Measurements from ENCODE around the gene BTN3A1.

Gene BTN3A1

DNA sequence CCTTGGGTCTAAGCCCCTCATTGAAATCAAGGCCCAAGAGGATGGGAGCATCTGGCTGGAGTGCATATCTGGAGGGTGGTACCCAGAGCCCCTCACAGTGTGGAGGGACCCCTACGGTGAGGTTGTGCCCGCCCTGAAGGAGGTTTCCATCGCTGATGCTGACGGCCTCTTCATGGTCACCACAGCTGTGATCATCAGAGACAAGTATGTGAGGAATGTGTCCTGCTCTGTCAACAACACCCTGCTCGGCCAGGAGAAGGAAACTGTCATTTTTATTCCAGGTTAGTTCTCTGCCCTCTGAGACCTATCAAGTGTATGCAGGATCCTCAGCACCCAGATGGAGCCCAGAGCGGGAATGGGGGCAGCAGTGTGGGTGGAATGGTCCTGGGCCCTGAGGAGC, 14.1 kb upstream of the BTN3A1 start:
- Histone ChIP-seq H3K4me3 (ENCODE audit: low read depth, low read length) (no peak overlapping the region), H3K36me3 (ENCODE audit: control insufficient read depth in 2 of 2, insufficient read depth in 1 of 2, low read length in 2 of 2) (peaks cover 19 to 79% of the 10 kb centered on the region in 2 experiments), H3K27ac (ENCODE audit: extremely low read depth, low read depth, low read length) (no peak overlapping the region), H3K9me3 (ENCODE audit: control insufficient read depth, insufficient read depth, low read depth, low read length) (no peaks in the 10 kb centered on the region), H3K4me1 (ENCODE audit: control insufficient read depth, insufficient read depth, low read length) (no peaks in the 10 kb centered on the region)
- TF ChIP-seq, protein P1, sequence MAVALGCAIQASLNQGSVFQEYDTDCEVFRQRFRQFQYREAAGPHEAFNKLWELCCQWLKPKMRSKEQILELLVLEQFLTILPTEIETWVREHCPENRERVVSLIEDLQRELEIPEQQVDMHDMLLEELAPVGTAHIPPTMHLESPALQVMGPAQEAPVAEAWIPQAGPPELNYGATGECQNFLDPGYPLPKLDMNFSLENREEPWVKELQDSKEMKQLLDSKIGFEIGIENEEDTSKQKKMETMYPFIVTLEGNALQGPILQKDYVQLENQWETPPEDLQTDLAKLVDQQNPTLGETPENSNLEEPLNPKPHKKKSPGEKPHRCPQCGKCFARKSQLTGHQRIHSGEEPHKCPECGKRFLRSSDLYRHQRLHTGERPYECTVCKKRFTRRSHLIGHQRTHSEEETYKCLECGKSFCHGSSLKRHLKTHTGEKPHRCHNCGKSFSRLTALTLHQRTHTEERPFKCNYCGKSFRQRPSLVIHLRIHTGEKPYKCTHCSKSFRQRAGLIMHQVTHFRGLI (tag by site-specific recombination; IDR thresholded peaks at IDR 0.05) = no peak
- TF ChIP-seq, protein P2, sequence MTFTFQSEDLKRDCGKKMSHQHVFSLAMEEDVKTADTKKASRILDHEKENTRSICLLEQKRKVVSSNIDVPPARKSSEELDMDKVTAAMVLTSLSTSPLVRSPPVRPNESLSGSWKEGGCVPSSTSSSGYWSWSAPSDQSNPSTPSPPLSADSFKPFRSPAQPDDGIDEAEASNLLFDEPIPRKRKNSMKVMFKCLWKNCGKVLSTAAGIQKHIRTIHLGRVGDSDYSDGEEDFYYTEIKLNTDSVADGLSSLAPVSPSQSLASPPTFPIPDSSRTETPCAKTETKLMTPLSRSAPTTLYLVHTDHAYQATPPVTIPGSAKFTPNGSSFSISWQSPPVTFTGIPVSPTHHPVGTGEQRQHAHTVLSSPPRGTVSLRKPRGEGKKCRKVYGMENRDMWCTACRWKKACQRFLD (tag by site-specific recombination; IDR thresholded peaks at IDR 0.05) = no peak
- TF ChIP-seq GLIS2 (tag by site-specific recombination; IDR thresholded peaks at IDR 0.05) = no peak
- no peak for TF ChIP-seq ZNF239 (tag by site-specific recombination; IDR thresholded peaks at IDR 0.05)
- no peak for TF ChIP-seq ZNF621 (tag by site-specific recombination; IDR thresholded peaks at IDR 0.05)
- no peak for TF ChIP-seq ZSCAN30 (tag by site-specific recombination; IDR thresholded peaks at IDR 0.05)
- no peak for TF ChIP-seq ZXDB (tag by site-specific recombination; IDR thresholded peaks at IDR 0.05)
- TF ChIP-seq, protein P3, sequence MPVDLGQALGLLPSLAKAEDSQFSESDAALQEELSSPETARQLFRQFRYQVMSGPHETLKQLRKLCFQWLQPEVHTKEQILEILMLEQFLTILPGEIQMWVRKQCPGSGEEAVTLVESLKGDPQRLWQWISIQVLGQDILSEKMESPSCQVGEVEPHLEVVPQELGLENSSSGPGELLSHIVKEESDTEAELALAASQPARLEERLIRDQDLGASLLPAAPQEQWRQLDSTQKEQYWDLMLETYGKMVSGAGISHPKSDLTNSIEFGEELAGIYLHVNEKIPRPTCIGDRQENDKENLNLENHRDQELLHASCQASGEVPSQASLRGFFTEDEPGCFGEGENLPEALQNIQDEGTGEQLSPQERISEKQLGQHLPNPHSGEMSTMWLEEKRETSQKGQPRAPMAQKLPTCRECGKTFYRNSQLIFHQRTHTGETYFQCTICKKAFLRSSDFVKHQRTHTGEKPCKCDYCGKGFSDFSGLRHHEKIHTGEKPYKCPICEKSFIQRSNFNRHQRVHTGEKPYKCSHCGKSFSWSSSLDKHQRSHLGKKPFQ (tag by site-specific recombination; IDR thresholded peaks at IDR 0.05) = no peak
- no peak for TF ChIP-seq ZNF529 (tag by site-specific recombination; IDR thresholded peaks at IDR 0.05; ENCODE audit: insufficient replicate concordance)
- no peak for TF ChIP-seq ZNF48 (tag by site-specific recombination; IDR thresholded peaks at IDR 0.05)
- TF ChIP-seq ZFP37 (tag by site-specific recombination; IDR thresholded peaks at IDR 0.05) = no peak
- TF ChIP-seq, protein P4, sequence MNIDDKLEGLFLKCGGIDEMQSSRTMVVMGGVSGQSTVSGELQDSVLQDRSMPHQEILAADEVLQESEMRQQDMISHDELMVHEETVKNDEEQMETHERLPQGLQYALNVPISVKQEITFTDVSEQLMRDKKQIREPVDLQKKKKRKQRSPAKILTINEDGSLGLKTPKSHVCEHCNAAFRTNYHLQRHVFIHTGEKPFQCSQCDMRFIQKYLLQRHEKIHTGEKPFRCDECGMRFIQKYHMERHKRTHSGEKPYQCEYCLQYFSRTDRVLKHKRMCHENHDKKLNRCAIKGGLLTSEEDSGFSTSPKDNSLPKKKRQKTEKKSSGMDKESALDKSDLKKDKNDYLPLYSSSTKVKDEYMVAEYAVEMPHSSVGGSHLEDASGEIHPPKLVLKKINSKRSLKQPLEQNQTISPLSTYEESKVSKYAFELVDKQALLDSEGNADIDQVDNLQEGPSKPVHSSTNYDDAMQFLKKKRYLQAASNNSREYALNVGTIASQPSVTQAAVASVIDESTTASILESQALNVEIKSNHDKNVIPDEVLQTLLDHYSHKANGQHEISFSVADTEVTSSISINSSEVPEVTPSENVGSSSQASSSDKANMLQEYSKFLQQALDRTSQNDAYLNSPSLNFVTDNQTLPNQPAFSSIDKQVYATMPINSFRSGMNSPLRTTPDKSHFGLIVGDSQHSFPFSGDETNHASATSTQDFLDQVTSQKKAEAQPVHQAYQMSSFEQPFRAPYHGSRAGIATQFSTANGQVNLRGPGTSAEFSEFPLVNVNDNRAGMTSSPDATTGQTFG (tag by site-specific recombination; IDR thresholded peaks at IDR 0.05; ENCODE audit: borderline replicate concordance) = no peak
- no peak for TF ChIP-seq TRIM28 (IDR thresholded peaks at IDR 0.05; ENCODE audit: borderline replicate concordance, low read length)
- TF ChIP-seq, protein P5, sequence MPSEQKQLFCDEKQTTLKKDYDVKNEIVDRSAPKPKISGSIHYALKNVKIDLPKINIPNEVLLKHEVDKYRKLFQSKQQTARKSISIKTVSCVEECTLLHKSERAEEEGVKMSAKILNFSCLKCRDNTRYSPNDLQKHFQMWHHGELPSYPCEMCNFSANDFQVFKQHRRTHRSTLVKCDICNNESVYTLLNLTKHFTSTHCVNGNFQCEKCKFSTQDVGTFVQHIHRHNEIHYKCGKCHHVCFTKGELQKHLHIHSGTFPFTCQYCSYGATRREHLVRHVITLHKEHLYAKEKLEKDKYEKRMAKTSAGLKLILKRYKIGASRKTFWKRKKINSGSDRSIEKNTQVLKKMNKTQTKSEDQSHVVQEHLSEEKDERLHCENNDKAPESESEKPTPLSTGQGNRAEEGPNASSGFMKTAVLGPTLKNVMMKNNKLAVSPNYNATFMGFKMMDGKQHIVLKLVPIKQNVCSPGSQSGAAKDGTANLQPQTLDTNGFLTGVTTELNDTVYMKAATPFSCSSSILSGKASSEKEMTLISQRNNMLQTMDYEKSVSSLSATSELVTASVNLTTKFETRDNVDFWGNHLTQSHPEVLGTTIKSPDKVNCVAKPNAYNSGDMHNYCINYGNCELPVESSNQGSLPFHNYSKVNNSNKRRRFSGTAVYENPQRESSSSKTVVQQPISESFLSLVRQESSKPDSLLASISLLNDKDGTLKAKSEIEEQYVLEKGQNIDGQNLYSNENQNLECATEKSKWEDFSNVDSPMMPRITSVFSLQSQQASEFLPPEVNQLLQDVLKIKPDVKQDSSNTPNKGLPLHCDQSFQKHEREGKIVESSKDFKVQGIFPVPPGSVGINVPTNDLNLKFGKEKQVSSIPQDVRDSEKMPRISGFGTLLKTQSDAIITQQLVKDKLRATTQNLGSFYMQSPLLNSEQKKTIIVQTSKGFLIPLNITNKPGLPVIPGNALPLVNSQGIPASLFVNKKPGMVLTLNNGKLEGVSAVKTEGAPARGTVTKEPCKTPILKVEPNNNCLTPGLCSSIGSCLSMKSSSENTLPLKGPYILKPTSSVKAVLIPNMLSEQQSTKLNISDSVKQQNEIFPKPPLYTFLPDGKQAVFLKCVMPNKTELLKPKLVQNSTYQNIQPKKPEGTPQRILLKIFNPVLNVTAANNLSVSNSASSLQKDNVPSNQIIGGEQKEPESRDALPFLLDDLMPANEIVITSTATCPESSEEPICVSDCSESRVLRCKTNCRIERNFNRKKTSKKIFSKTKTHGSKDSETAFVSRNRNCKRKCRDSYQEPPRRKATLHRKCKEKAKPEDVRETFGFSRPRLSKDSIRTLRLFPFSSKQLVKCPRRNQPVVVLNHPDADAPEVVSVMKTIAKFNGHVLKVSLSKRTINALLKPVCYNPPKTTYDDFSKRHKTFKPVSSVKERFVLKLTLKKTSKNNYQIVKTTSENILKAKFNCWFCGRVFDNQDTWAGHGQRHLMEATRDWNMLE (tag by site-specific recombination; conservative IDR thresholded peaks at IDR 0.05; ENCODE audit: low read depth) = no peak
- TF ChIP-seq YY2 (tag by site-specific recombination; IDR thresholded peaks at IDR 0.05) = no peak
- TF ChIP-seq OVOL3 (tag by site-specific recombination; IDR thresholded peaks at IDR 0.05) = no peak
- ChIA-PET CTCF (no interaction called here), POLR2A (no interaction called here)
